Lower leg skin (tissue), 4 donors: ENCODE measurements around the gene PCCA. TPM values are rescaled to one million over a fixed set of nuclear protein-coding genes. Genes with fewer than 3 reads are reported as not detected.

Experiments
- DNase-seq, 2 donors: peaks; one replicate each; pipeline ENCODE4 v3.0.0-alpha.2; 2019; ENCODE audit warnings: low spot score in 2 of 2
- H3K4me3 ChIP-seq: fragments of 200-600 bp; sonication (generic); 2 replicates; pipeline ENCODE4 v1.5.1; 2017; ENCODE audit warnings: mild to moderate bottlenecking, low read depth; ENCODE audit not compliant: poor library complexity, severe bottlenecking
- POLR2A ChIP-seq, 2 donors: fragments of 450-650 bp; IDR thresholded peaks; one replicate each; pipeline ENCODE4 v1.6.1; 2016 to 2017; ENCODE audit warnings: antibody characterized with exemption in 2 of 2, mild to moderate bottlenecking in 1 of 2, moderate library complexity in 1 of 2
- WGBS, 2 donors: methylation state at CpG; one replicate each; pipeline ENCODE4 v1.1.5; 2018; 5-methylcytosine and 5-hydroxymethylcytosine counted together
- intact Hi-C: fragments of 100-400 bp; cut with DNase I; formaldehyde crosslinking; loops from one replicate; pipeline ENCODE4 v1.15.0; 2023; ENCODE audit warnings: low total_unique reads
- total RNA-seq, 4 donors: library from RNA; depleted of rRNA; stranded (reverse); fragments of >200 nt; gene quantifications; one replicate each; pipeline ENCODE4 v1.1.0, GENCODE V29; 2016
- TF ChIP-seq, protein P1 (sequence below), 3 donors: fragments of 450-650 bp; IDR thresholded peaks; one replicate each; pipeline ENCODE4 v1.5.1; 2016; ENCODE audit warnings: antibody characterized with exemption in 3 of 3, mild to moderate bottlenecking in 3 of 3, moderate library complexity in 2 of 3

Gene PCCA
- total RNA-seq, 4 donors from 2014 or later, result 24.3 to 34.2 (median 26.2) TPM

GRCh38 chr13:100357764-100358163 lies 268.9 kb downstream of the PCCA start:
- no peak overlapping the region for H3K4me3 ChIP-seq
- WGBS, 2 donors, result 100% methylated on average over 1 of the region's 1 CpG
- intact Hi-C loops, result no loop called here
- no peak for DNase-seq
- TF ChIP-seq, protein P1, sequence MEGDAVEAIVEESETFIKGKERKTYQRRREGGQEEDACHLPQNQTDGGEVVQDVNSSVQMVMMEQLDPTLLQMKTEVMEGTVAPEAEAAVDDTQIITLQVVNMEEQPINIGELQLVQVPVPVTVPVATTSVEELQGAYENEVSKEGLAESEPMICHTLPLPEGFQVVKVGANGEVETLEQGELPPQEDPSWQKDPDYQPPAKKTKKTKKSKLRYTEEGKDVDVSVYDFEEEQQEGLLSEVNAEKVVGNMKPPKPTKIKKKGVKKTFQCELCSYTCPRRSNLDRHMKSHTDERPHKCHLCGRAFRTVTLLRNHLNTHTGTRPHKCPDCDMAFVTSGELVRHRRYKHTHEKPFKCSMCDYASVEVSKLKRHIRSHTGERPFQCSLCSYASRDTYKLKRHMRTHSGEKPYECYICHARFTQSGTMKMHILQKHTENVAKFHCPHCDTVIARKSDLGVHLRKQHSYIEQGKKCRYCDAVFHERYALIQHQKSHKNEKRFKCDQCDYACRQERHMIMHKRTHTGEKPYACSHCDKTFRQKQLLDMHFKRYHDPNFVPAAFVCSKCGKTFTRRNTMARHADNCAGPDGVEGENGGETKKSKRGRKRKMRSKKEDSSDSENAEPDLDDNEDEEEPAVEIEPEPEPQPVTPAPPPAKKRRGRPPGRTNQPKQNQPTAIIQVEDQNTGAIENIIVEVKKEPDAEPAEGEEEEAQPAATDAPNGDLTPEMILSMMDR (IDR thresholded peaks at IDR 0.05), result no peak
- TF ChIP-seq POLR2A (IDR thresholded peaks at IDR 0.05), result no peak

DNA sequence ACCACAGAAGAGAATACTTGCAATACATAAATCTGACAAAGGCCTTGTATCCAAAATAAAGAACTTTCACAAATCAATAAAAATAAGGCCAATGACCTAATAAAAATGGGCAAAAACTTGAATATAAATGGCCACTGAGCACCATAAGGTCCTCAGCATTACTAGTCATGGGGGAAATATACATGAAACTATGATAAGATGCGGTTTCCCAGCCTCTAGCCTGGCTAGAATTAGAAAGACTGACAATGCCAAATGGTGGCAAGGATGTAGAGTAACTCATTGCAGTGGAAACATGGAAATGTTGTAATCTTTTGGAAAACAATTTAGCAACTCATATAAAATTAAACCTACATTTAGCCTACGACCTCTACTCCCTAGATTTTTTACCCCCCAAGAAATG lies 272.6 kb downstream of the PCCA start:
- intact Hi-C loops, result no loop called here
- DNase-seq, result no peak
- 81 to 97% methylated on average over 2 of the region's 2 CpGs for WGBS, 2 donors
- H3K4me3 ChIP-seq, result no peak overlapping the region
- TF ChIP-seq POLR2A (IDR thresholded peaks at IDR 0.05), result no peak
- TF ChIP-seq, protein P1 (IDR thresholded peaks at IDR 0.05), result no peak

- no peak for TF ChIP-seq POLR2A (IDR thresholded peaks at IDR 0.05)
- TF ChIP-seq, protein P1 (IDR thresholded peaks at IDR 0.05), result no peak
- DNase-seq, result no peak
- 93 to 98% methylated on average over 2 of the region's 2 CpGs for WGBS, 2 donors
- intact Hi-C loops, result no loop called here
- H3K4me3 ChIP-seq, result no peak overlapping the region
Observed at GRCh38 chr13:100362371-100362770, 273.5 kb downstream of the PCCA start.

GRCh38 chr13:100362781-100363180 lies 273.9 kb downstream of the PCCA start:
- intact Hi-C loops, result no loop called here
- no peak for DNase-seq
- no peak overlapping the region for H3K4me3 ChIP-seq
- WGBS, 2 donors, result 51 to 64% methylated on average over 1 of the region's 1 CpG
- TF ChIP-seq, protein P1 (IDR thresholded peaks at IDR 0.05), result no peak
- no peak for TF ChIP-seq POLR2A (IDR thresholded peaks at IDR 0.05)

DNA sequence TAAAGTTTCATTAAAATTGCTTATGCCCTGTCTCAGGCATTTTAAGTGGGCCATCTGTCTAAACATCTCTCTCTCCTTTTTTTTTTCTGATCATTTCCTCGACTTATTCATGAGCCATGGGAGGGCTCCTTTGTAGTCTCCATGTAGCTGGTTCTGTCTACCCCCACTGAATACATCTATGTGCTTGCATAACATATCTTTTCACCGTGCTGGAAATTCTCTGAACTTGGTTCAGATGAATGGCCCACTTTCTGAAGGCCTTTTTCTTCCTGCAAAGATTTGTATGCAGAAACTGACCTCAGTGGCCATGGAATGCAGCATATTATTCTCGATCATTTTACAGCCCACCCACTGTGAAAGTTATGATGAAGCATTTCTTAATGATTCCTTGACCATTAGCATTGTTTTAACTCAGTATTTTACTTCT lies 274.4 kb downstream of the PCCA start:
- intact Hi-C loops, result no loop called here
- no peak for DNase-seq
- H3K4me3 ChIP-seq, result no peak overlapping the region
- TF ChIP-seq, protein P1 (IDR thresholded peaks at IDR 0.05), result no peak
- no peak for TF ChIP-seq POLR2A (IDR thresholded peaks at IDR 0.05)
- 77 to 79% methylated on average over 3 of the region's 3 CpGs for WGBS, 2 donors

DNA sequence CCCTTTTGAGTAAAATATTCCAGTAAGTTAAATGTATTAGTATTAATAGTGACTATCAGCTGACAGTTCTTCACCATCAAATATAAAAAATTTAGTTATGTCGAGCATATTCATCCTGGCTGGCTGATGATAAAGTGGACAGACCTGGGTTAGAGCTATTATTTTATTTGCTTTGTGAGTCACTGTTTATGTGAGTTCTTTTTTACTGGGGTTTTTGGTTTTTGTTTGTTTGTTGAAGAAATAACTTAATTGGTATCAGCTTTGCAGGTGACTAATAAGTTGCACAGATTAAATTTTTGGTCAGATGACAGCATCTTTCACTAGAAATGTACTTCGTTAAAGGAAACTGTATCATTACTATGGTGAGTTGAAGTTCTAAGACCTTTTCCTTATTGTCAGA lies 275.0 kb downstream of the PCCA start:
- H3K4me3 ChIP-seq, result no peak overlapping the region
- WGBS, 2 donors, result 82 to 88% methylated on average over 2 of the region's 2 CpGs
- no peak for TF ChIP-seq POLR2A (IDR thresholded peaks at IDR 0.05)
- TF ChIP-seq, protein P1 (IDR thresholded peaks at IDR 0.05), result no peak
- DNase-seq, result no peak
- intact Hi-C loops, result no loop called here
